SK-N-SH (cell line): ENCODE data around the gene GLCE. TPM values are rescaled to one million over a fixed set of nuclear protein-coding genes. Genes with fewer than 3 reads are reported as not detected.

ENCODE experiments used
- CTCF ChIA-PET: fragments of 300-600, 350-600 bp; formaldehyde crosslinking; extraction: SDS; loops from one replicate; lab custom pipeline; 2021; lab: Yijun Ruan, JAX
- POLR2A ChIA-PET: fragments of 350-600 bp; sonication (Branson Sonifier 250); formaldehyde crosslinking; extraction: SDS; loops from one replicate; lab custom pipeline; 2020; ENCODE audit warnings: antibody characterized with exemption, inconsistent platforms; lab: Yijun Ruan, JAX
- DNase-seq: peaks from one replicate; pipeline ENCODE4 v3.0.0; 2012
- H2AFZ ChIP-seq: fragments of 200-600 bp; sonication (generic); 2 replicates; pipeline ENCODE4 v1.8.1; 2016; ENCODE audit warnings: antibody characterized with exemption, mild to moderate bottlenecking, low read depth
- H3F3A ChIP-seq: fragments of 200-600 bp; sonication (generic); replicated peaks from 2 replicates; pipeline ENCODE3; 2016; ENCODE audit warnings: antibody characterized with exemption, mild to moderate bottlenecking; ENCODE audit not compliant: insufficient read depth
- H3K27ac ChIP-seq, 2 experiments: fragments of 200-500 bp in 1 of 2; fragments of 200-600 bp in 1 of 2; sonication (Bioruptor generic) in 1 of 2; sonication (generic), shearing (Covaris generic) in 1 of 2; 2 replicates each; pipeline versions ENCODE4 v1.5.1 to v1.6.1; 2014 to 2016; ENCODE audit warnings: low read depth in 2 of 2, inconsistent platforms in 1 of 2, low read length in 1 of 2, mild to moderate bottlenecking in 1 of 2, mixed read lengths in 1 of 2
- H3K27me3 ChIP-seq: fragments of 200-600 bp; sonication (generic), shearing (Covaris generic); 2 replicates; pipeline ENCODE4 v1.6.1; 2016; ENCODE audit warnings: mixed run types; ENCODE audit not compliant: insufficient read depth
- H3K36me3 ChIP-seq, 2 experiments: fragments of 200-500 bp in 1 of 2; fragments of 200-600 bp in 1 of 2; sonication (Bioruptor generic) in 1 of 2; sonication (generic) in 1 of 2; replicated peaks in 1 of 2; 2 replicates each; pipeline versions ENCODE3 to v1.5.1; 2014 to 2016; ENCODE audit warnings: low read length in 1 of 2, mild to moderate bottlenecking in 1 of 2; ENCODE audit not compliant: insufficient read depth in 2 of 2, control insufficient read depth in 1 of 2
- H3K4me1 ChIP-seq, 2 experiments: fragments of 200-500 bp in 1 of 2; fragments of 200-600 bp in 1 of 2; sonication (Bioruptor generic) in 1 of 2; sonication (generic), shearing (Covaris generic) in 1 of 2; 2 replicates each; pipeline versions ENCODE4 v1.5.1 to v1.6.1; 2014 to 2016; ENCODE audit warnings: low read depth in 1 of 2, low read length in 1 of 2, mixed run types in 1 of 2; ENCODE audit not compliant: insufficient read depth in 2 of 2, control insufficient read depth in 1 of 2
- H3K4me2 ChIP-seq: fragments of 200-600 bp; sonication (generic), shearing (Covaris generic); 2 replicates; pipeline ENCODE4 v1.6.1; 2017; ENCODE audit warnings: mixed run types
- H3K4me3 ChIP-seq, 2 experiments: fragments of 200-500 bp in 1 of 2; fragments of 200-600 bp in 1 of 2; sonication (Bioruptor generic) in 1 of 2; sonication (generic), shearing (Covaris generic) in 1 of 2; 2 replicates each; pipeline versions ENCODE4 v1.5.1 to v1.8.1; 2014 to 2016; ENCODE audit warnings: low read depth in 2 of 2, inconsistent platforms in 1 of 2, low read length in 1 of 2, mild to moderate bottlenecking in 1 of 2, mixed read lengths in 1 of 2, moderate library complexity in 1 of 2
- H3K79me2 ChIP-seq: fragments of 200-600 bp; sonication (generic); 2 replicates; pipeline ENCODE4 v1.8.1; 2017; ENCODE audit warnings: mild to moderate bottlenecking; ENCODE audit not compliant: insufficient read depth
- H3K9ac ChIP-seq: fragments of 200-600 bp; sonication (generic); 2 replicates; pipeline ENCODE4 v1.6.1; 2017; ENCODE audit warnings: mixed run types
- H3K9me2 ChIP-seq: fragments of 200-600 bp; sonication (generic); 2 replicates; pipeline ENCODE4 v1.6.1; 2017; ENCODE audit warnings: mixed run types
- H3K9me3 ChIP-seq: fragments of 200-600 bp; sonication (generic); 2 replicates; pipeline ENCODE4 v1.6.1; 2017; ENCODE audit warnings: mixed run types, mild to moderate bottlenecking, moderate library complexity
- H4K20me1 ChIP-seq: fragments of 200-600 bp; sonication (generic); 2 replicates; pipeline ENCODE4 v1.6.1; 2017; ENCODE audit warnings: mild to moderate bottlenecking, mixed run types; ENCODE audit not compliant: insufficient read depth
- CTCF ChIP-seq: fragments of 200-600 bp; sonication (generic); IDR thresholded peaks from 2 replicates; pipeline ENCODE4 v1.6.1; 2017; ENCODE audit warnings: antibody characterized with exemption, mild to moderate bottlenecking, moderate library complexity
- EZH2phosphoT487 ChIP-seq: fragments of 200-600 bp; sonication (generic); IDR thresholded peaks from 2 replicates; pipeline ENCODE4 v1.6.1; 2017; ENCODE audit warnings: low read depth, mixed run types, mild to moderate bottlenecking, antibody characterized with exemption, moderate library complexity, borderline replicate concordance
- FOSL2 ChIP-seq: IDR thresholded peaks from 2 replicates; pipeline ENCODE4 v1.4.0; 2012; ENCODE audit warnings: low read depth, mild to moderate bottlenecking, moderate library complexity, borderline replicate concordance
- FOXJ3 ChIP-seq: sonication (generic); formaldehyde crosslinking; IDR thresholded peaks from 2 replicates; pipeline ENCODE4 v1.5.1; 2020; ENCODE audit warnings: mild to moderate bottlenecking, missing genetic modification reagents
- FOXM1 ChIP-seq: IDR thresholded peaks from 2 replicates; pipeline ENCODE4 v1.4.0; 2012; ENCODE audit warnings: low read depth, mild to moderate bottlenecking
- GATA2 ChIP-seq: sonication (generic); formaldehyde crosslinking; IDR thresholded peaks from 2 replicates; pipeline ENCODE4 v1.5.0; 2020; ENCODE audit warnings: mild to moderate bottlenecking, missing genetic modification reagents
- MAX ChIP-seq: IDR thresholded peaks from 2 replicates; pipeline ENCODE4 v1.4.0; 2012; ENCODE audit warnings: low read depth
- MXI1 ChIP-seq: IDR thresholded peaks from 2 replicates; pipeline ENCODE4 v1.6.1; 2012; ENCODE audit warnings: mild to moderate bottlenecking, low read depth, low read length, improper control_type of control experiment
- NFIC ChIP-seq: IDR thresholded peaks from 2 replicates; pipeline ENCODE4 v1.4.0; 2012; ENCODE audit warnings: borderline replicate concordance
- PBX3 ChIP-seq: IDR thresholded peaks from 2 replicates; pipeline ENCODE4; 2012
- POLR2AphosphoS5 ChIP-seq: IDR thresholded peaks from 2 replicates; pipeline ENCODE4 v1.6.1; 2012; ENCODE audit warnings: low read depth, low read length
- RAD21 ChIP-seq: IDR thresholded peaks from 2 replicates; pipeline ENCODE4 v1.6.1; 2012; ENCODE audit warnings: mild to moderate bottlenecking, low read length
- RCOR1 ChIP-seq: fragments of 150-350 bp; IDR thresholded peaks from 2 replicates; pipeline ENCODE4 v1.6.1; 2017; ENCODE audit warnings: antibody characterized with exemption, low read length
- REST ChIP-seq: IDR thresholded peaks from 2 replicates; pipeline ENCODE4 v1.6.1; 2012; ENCODE audit warnings: mild to moderate bottlenecking, low read depth, low read length, moderate library complexity
- RFX5 ChIP-seq: IDR thresholded peaks from 2 replicates; pipeline ENCODE4 v1.6.1; 2012; ENCODE audit warnings: mild to moderate bottlenecking, improper control_type of control experiment, low read length
- RXRA ChIP-seq: IDR thresholded peaks from 2 replicates; pipeline ENCODE4 v1.4.0; 2012; ENCODE audit warnings: low read depth, mild to moderate bottlenecking, borderline replicate concordance
- SIN3A ChIP-seq: IDR thresholded peaks from 2 replicates; pipeline ENCODE4 v1.6.1; 2012; ENCODE audit warnings: low read depth, mild to moderate bottlenecking, low read length, moderate library complexity, borderline replicate concordance
- USF2 ChIP-seq: fragments of 150-350 bp; IDR thresholded peaks from 2 replicates; pipeline ENCODE4 v1.6.1; 2017; ENCODE audit warnings: antibody characterized with exemption, low read length, low read depth, borderline replicate concordance
- WGBS: methylation state at CpG from one replicate; pipeline ENCODE4 v1.1.6; 2017; ENCODE audit warnings: low lambda C conversion rate; 5-methylcytosine and 5-hydroxymethylcytosine counted together
- polyA plus RNA-seq, 3 experiments: library from polyadenylated mRNA; depleted of rRNA; stranded (reverse); fragments of >200 nt; gene quantifications; 2 replicates each; pipeline ENCODE4 v1.2.3, GENCODE V29; 2012

GLCE gene
- polyA plus RNA-seq, 1 of the 3 experiments (the other 2 are of a cell fraction) = 19.5 TPM

GRCh38 chr15:69149803-69150202 is 10.6 kb upstream of the GLCE start:
- Histone ChIP-seq H3K9me2 (no peaks in the 10 kb centered on the region), H3K9ac (no peak overlapping the region), H3K4me3 (no peak overlapping the region), H2AFZ (no peak overlapping the region), H3K79me2 (no peaks in the 10 kb centered on the region), H3K9me3 (no peaks in the 10 kb centered on the region), H3K36me3 (no peaks in the 10 kb centered on the region), H3K4me1 (peaks cover 5 to 6% of the 10 kb centered on the region in 2 experiments; a peak in 2 of 4 replicates), H3K27ac (no peak overlapping the region), H3F3A (no peaks in the 10 kb centered on the region), H4K20me1 (no peaks in the 10 kb centered on the region), H3K4me2 (no peak overlapping the region), H3K27me3 (no peaks in the 10 kb centered on the region)
- ChIA-PET POLR2A (interaction anchor here (1.1 kb wide), 1 partner anchor 11 kb away, joined by 4 read pairs; the partner anchor contains the start of gene GLCE), CTCF (interaction anchor here (1.1 kb wide), 2 partner anchors 91 to 245 kb away, joined by 3 read pairs; no protein-coding TSS in a partner anchor)
- WGBS = 59% methylated on average over 2 of the region's 2 CpGs
- no peak for DNase-seq
- no peak for TF ChIP-seq REST
- TF ChIP-seq NFIC = no peak
- no peak for TF ChIP-seq FOXM1
- TF ChIP-seq RAD21 = no peak
- TF ChIP-seq PBX3 = no peak
- no peak for TF ChIP-seq EZH2phosphoT487
- TF ChIP-seq FOXJ3 (CRISPR knock-in tag) = no peak
- no peak for TF ChIP-seq USF2
- no peak for TF ChIP-seq FOSL2
- no peak for TF ChIP-seq SIN3A
- TF ChIP-seq MAX = no peak
- no peak for TF ChIP-seq RXRA
- no peak for TF ChIP-seq MXI1
- TF ChIP-seq CTCF = no peak
- TF ChIP-seq GATA2 (CRISPR knock-in tag) = no peak
- no peak for TF ChIP-seq RCOR1
- no peak for TF ChIP-seq RFX5
- no peak for TF ChIP-seq POLR2AphosphoS5
